HUDEP-2 (cell line): ENCODE data around the gene ECE1.
"Not testable (repeated sequence)": the region's sequence is repeated elsewhere in the genome, so short reads cannot be mapped to it uniquely, and the experiment has no call there.

ENCODE experiments used
- DNase-seq, 76 experiments: peaks; one replicate each; lab custom pipeline; 2025; ENCODE audit not compliant: unreplicated experiment in 76 of 76; lab: John Stamatoyannopoulos, UW

The ECE1 gene

DNA sequence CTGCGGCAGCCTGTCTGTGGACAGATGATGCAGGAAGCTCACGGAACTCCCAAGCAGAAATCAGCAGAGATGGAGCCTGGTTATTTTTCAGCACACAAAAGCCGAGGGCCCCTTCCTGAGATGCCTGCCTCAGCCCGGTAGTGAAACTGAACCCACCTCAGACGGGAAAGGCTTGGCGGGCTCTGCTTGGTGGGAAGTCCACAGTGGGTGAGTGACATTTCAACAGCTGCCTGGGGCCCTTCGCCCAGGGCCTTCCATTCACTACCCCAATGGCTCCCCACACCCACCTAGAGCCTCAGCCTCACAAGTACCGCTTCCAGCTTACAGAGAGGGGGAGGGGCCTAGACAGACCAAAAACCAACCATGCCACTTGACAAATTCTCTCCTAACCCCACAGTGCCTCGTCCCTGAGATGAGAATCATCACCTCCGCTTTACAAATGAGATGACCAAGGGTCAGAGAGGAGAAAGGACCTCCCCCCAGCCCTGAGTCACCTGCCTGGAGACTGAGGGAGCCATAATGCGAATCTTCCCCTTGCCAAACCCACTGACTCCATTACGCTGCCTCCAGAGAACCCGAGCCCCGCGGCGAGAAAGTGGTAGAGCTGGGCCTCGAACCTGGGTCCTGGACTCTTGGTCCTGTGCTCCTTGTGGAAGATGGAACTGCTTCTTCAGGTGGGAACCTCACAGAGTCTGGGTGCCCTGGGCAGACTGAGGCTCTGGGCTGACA is 3.4 kb upstream of the ECE1 start:
- no peak for DNase-seq

- no peak for DNase-seq
These were observed 2.8 kb upstream of the ECE1 start for GRCh38 chr1:21292984-21293536.

DNA sequence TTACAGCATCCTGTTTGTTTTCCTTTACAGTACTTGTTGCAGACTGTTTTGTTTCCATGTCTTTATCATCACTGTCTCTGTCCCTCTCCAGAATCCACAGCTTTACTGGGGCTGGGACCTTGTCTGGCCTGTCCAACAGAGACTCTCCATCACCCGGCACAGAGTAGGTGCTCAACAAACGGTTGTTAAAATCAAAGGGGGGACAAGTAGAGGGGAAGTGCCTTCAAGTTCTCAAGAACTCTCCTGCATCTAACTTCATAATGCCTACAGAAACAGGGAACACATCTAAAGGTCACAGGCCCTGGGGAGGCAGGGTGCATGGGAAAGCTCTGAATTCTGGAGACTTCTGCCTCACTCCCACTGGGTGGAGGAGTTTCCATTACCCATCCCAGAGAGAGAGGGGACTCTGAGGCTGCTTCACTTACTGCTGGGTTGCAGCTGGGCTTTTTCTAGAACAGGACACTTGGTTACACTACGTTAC is 2.3 kb upstream of the ECE1 start:
- no peak for DNase-seq

DNA sequence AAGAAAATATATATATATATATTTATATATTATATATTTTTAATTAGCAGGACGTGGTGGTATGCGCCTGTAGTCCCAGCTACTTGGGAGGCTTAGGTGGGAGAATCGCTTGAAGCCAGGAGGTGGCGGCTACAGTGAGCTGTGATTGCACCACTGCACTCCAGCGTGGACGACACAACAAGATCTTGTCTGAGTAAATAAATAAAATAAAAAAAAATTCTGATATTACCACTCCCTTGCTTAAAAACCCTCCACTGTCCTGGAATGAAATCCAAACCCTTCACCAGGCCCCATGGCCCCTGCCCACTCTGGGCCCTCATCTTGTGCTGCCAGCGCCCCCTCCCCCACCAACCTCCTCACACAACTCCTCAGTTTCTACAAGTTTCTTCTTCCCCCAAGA is 1.7 kb upstream of the ECE1 start:
- no peak for DNase-seq

DNA sequence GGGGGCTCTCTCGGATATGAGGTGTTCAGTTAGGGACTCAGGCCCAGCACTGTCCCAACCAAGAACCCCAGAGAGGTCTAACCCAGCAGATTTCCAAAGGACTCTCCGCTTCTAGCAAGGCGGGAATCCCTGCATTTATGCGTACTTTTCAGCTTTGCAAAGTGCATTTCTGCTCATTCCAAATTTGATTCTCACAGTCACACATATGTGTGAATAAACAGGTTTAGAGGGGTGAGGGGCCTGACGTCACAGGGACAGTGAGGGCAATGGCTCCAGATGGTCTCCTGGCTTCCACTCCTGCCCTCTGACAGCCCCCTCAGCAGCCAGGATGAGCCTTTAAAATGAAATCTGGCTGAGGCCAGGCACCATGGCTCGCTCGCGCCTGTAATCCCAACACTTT is 921 bp upstream of the ECE1 start:
- no peak for DNase-seq

- DNase-seq = no peak
These were observed 282 bp upstream of the ECE1 start for GRCh38 chr1:21290546-21290944.

DNA sequence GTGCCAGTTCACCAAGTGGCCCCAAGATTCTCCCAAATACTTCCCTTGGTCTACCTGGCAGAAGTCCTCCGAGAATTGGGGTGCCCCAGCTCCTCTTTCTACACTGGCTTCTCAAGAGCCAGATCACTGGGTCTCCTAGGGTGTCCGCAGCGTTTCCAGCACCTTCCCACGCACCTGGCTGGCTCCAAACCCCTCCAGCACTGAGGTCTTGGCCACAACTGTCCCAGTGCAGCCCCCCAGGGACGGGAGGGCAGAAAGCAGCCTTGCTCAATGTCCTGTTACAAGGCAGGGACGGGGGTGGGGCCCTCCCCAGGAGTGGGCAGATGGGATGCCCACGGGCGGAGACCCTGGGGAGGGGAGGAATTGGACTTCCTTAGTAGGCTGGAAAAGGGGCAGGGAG is 1.1 kb downstream of the ECE1 start:
- no peak for DNase-seq

GRCh38 chr1:21287905-21288514 is 2.3 kb downstream of the ECE1 start:
- no peak for DNase-seq

- DNase-seq = not testable (repeated sequence)
These were observed 4.9 kb downstream of the ECE1 start for GRCh38 chr1:21285386-21285785.

GRCh38 chr1:21285055-21285372 is 5.2 kb downstream of the ECE1 start:
- DNase-seq = no peak

DNA sequence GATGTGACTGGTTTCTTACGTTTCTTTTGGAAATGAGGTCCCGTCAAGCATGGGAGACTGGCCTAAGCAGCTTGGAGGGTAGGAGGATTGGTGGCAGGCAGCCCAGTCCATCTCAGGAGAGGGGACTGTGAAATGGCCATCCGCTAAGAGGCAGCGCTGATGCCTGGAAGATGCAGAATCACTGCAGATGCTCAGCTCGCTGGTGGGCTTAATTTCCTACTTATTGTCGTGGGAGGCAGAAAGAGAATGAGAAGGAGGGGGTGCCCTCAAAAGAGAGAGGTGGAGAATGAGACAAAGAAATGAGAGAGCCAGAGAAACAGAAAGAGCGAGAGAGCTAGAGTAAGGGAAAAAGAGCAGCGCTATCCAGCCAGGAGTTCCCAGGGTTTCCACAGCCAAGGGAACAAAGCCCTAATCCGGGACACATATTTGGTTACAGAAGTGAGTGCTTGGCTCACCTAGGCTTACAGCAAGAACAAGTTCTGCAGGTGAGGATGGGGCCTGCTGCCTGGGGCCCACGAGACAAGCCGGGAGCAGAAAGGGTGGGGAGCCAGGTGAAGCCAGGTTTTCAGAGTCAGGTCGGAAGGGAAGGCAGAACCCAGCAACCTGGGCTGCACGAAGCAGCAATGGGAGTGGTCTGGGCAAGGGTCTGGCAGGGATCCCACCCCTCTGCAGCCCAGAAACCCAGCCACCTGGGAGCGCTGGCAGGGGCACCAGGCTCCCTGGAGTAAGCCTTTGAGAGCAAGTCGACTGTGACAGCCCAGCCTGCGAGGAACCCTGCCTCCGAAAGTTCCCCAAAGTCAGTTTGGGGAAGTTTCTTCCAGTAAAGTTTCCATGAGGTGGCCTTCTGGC is 5.8 kb downstream of the ECE1 start:
- no peak for DNase-seq

DNA sequence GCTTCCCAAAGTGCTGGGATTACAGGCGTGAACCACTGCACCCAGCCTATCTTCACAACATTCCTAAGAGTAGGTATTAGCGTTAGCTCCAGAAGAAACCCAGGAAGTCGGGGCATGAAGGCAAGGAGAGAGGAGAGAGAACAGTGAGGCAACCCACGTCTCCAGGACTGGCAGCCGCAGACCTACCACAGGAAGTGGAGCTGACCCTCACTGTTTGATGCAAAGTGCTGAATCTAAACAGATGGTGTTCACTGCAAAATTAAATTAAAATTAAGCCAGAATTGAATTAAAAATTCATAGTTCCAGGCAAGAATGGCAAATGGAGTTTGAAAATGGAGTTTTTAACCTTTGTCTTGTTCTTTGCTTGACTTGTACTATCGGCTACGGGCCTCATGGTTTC is 6.7 kb downstream of the ECE1 start:
- DNase-seq = no peak

DNA sequence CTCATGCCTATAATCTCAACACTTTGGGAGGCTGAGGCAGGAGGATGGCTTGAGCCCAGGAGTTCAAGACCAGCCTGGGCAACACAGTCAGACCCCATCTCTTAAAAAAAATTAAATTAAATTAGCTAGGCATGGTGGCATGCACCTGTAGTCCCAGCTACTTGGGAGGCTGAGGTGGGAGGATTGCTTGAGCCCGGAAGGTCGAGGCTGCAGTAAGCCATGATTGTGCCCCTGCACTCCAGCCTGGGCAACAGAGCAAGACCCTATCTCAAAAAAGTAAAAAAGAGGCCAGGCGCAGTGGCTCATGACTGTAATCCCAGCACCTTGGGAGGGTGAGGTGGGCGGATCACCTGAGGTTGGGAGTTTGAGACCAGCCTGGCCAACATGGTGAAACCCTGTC is 8.2 kb downstream of the ECE1 start:
- DNase-seq = not testable (repeated sequence)

DNA sequence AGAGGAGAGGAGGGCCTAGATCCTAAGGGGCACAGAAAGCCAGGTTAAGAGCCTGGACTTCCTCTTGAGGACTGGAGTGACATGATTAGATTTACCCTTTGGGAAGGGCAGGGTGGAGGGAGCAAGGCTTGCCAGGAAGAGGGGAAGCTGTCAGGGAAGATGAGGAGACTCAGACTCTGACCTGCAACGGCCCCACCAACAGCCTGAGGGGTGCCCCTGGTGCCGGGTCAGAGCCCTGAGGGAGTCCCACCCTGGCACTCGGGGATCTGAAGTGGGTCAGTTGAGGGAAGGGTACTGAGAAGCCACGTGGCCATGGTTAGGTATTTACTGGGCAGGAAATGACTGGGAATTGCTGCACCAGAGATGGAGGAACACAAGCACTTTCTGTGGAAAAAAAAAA is 9.8 kb downstream of the ECE1 start:
- no peak for DNase-seq

DNA sequence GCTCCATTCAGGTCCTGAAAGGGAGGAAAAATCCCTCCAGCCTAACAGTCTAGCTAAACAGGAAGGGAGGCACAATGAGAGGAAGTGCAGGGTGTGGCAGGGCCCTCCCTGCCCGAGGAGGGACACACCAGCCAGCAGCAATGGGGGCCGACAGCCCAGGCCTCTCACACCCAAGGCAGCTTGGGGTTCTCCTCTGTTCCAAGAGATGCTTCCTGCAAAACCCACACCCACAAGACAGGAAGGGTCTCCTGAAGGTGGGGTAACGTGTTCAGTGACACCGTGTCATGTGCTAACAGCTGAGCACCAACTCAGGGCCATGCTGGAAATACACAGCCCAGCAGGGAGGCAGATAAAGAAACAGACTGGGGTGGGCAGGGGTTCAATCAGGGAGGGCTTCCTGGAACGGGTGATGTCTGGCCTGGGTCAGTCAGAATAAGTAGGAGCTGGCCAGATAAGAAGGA is 10.2 kb downstream of the ECE1 start:
- DNase-seq = peak in 17 of 76 experiments; percentile 7 to 33 (median 17)

DNA sequence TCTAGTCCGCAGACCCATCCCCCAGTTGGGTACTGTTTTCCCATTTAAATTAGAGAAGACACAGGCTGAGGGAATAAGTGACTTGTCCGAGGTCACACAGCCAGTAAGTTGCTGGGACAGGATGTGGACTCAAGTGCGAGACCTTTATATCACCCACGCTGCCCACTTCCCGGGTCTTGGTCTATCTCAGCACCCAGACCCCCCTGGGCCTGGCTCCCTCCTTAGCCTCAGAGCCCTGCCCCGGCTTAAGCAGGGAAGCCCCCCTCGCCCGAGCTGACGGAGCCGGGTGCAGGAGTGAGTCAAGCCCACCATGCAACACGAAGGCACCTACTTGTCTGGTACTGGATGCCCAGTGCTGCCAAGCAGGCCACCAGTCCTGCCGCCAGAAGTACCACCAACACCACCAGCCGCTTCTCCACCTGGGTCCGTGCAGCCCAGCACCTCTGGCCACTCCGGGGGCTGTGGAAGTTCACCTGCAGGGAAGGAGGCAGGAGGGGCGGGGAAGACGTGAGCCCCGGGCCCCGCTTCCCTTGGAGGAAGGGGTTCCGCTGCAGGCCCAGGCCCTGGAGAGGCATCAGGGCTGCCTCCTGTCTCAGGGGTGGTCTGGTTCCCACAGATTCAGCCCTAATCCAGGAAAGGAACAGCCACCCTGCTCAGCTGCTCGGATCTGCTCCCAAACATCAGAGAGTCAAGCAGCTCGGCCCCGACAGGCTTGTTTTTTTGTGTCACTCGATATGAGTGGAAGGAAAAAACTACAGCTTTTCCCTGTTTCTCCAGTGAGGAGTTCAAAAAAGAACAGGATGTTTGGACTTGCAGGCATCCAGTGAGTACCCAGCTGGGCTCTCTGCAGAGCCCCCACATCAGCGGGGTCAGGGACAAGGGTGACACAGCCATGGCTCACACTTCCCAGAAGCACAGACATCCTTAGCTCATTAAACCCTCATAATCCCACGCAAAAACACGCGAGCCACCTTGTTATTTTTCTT is 11.1 kb downstream of the ECE1 start:
- no peak for DNase-seq

- no peak for DNase-seq
These were observed 11.9 kb downstream of the ECE1 start for GRCh38 chr1:21278208-21278859.

- DNase-seq = no peak
These were observed 13.1 kb downstream of the ECE1 start for GRCh38 chr1:21277180-21277579.

DNA sequence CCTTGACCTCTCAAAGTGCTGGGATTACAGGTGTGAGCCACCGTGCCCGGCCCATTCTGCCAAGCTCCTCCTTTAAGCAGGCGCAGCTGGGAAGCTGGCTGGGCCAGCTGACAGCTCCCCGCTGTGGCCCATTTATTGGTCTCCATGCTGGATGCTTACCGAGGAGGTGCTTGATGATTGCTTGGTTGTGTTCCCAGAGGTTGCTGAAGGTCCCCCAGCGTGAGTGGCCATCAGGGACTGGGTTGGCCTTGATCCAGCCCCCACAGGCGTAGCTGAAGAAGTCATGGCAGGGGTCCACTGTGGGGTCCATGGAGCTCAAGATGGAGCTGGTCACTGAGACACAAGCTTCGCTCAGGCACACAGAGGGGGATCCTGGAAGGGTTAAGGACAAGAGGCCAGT is 17.7 kb downstream of the ECE1 start:
- DNase-seq = no peak

GRCh38 chr1:21271550-21271949 is 18.7 kb downstream of the ECE1 start:
- peak in 1 of 76 experiments; percentile 14 for DNase-seq
